NCI-H1417 treated with DMSO at 0.1 percent for 48 hours (cell line): ENCODE results near the gene PTH1R.

Experiments
- DNase-seq: peaks from one replicate; lab custom pipeline; 2025; lab: John Stamatoyannopoulos, UW

Gene PTH1R

GRCh38 chr3:46930945-46931403 is 53.5 kb downstream of the PTH1R start:
- DNase-seq, result no peak

DNA sequence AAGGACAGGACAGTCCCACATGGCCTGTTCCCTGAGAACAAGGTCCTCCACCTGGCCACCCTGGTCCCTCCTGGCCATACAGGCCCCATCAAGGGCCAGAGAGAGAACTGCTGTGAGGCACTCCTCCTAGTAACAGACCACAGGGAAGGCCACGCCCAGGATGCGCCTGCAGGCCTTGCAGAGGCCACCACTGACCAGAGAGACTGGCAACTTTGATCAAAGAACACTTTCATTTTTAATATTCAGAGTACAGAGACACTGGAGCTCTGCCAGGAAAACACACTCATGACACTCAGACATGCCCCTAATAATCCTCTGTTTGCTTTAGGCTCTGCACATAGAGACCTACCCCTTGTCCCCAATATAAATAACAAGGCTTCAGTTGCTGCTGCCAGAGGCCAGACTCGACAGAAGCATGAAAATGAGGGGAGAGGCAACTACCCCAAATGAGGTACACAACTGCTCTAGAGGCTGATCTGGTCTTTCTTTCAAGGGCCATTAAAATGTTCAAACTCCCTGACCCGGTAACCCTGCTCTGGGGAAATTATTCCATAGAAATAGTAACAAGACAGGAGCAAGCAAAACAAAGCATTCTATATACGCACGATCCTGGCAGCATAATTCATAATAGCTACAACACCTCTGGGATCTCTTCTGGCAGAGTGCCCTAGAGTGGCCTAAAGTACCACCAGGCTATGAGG is 54.3 kb downstream of the PTH1R start:
- DNase-seq, result no peak

GRCh38 chr3:46932455-46933225 is 55.1 kb downstream of the PTH1R start:
- DNase-seq, result no peak

GRCh38 chr3:46933261-46933660 is 55.7 kb downstream of the PTH1R start:
- no peak for DNase-seq

DNA sequence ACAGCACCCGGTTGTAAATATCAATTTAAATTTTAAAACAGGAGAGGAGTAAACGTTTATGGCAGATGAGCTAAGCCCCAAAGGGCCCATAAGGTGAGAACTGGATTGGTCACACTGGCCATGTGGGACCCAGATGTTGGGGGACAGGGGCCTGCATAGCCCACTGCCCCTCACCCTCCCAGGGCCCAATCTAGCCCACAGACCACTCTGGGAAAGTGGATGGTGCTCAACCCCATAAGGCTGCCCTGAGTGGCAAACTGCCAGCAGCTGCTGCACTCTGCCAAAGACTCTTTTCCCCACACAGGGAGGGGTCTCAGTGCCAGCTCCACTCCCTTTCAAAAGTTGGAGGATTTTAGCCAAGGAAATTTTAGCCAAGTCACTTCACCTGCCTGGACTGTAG is 56.6 kb downstream of the PTH1R start:
- DNase-seq, result no peak

DNA sequence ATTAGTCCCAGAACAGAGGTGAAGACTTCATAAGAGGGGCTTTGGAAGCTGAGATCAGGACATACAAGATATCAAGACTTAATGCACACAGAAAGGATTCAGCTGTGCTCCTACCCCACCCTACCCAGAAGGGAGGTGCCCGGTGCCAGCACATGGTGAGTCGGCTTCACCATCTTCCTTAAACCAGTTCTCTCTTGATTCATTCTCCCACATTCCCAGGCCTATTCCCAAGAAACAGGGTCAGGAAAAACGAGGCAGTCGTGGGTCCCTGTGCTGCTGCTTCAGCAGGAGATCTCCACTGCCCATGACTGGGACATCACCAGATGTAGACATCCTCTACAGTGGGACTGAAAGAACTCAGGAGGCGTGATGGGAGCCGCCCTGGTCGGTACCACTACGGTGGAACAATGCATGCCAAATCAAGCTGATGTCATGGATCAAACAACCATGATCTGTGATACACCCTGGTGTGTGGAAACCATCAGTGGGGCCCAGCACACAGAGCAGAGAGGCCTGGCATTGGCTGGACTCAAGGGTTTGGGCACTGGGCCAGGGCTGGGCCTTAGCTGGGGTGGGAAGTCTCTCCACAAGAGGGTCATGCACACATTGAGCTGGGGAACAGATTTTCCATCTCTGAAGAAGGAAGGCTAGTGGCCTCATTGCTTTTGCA is 57.1 kb downstream of the PTH1R start:
- DNase-seq, result no peak

- no peak for DNase-seq
These were observed 57.8 kb downstream of the PTH1R start for GRCh38 chr3:46935168-46935858.

- DNase-seq, result no peak
These were observed 58.6 kb downstream of the PTH1R start for GRCh38 chr3:46935989-46936558.

- DNase-seq, result no peak
These were observed 59.3 kb downstream of the PTH1R start for GRCh38 chr3:46936733-46937250.

DNA sequence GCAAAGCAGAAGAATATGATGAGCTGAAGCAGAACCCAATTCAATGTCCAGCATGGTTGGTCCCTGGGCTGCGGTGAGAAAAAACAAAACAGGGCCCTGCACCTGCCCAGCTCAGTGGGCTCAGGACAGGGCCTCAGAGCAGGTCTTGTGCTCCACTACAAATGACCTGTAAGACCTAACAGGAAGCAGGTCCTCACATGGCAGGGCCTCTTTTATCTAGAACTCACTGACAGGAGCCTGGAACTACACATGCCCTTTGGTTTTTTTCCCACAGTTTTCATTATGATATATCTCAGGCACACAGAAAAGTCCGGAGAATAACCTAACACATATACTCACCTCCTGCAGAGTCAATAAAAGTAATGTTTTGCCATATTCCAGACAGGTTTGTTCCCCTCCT is 60.6 kb downstream of the PTH1R start:
- DNase-seq, result no peak

GRCh38 chr3:46939578-46940445 is 62.3 kb downstream of the PTH1R start:
- no peak for DNase-seq

- no peak for DNase-seq
These were observed 64.6 kb downstream of the PTH1R start for GRCh38 chr3:46942076-46942475.

DNA sequence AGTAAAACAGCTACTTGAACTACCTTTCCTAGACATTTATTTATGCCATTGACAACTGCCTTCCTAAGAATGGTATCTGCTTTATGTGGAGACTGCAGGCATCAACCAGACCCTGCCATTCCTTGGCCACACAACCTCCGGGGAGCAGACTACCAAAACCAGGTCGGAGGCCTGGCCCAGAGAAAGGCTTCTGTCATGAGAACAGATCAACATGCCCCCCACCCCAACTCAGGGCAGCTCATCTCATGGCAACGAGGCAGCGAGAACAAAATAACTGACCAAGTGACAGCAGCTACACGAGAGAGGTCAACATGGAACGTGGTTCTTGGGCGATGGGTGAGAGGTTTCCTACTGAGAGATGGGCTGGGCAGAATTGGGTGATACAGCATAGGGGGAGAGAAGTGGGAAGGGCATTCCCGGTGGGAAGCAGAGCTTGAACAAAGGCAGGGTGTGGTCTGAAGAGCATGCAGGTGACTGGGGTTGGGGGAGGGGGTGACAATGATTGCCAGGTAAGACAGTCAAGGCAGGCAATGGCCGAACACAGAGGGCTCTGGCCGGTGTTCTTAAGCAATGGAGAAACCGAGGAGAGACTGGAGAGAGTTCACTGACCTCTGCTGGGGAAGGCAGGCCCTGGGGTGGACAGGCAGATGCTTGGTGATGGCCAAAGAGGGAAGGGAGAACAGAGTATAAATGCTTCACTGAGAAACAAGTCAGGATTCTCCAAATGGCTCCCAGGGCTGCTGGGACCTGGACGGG is 65.1 kb downstream of the PTH1R start:
- DNase-seq, result no peak

DNA sequence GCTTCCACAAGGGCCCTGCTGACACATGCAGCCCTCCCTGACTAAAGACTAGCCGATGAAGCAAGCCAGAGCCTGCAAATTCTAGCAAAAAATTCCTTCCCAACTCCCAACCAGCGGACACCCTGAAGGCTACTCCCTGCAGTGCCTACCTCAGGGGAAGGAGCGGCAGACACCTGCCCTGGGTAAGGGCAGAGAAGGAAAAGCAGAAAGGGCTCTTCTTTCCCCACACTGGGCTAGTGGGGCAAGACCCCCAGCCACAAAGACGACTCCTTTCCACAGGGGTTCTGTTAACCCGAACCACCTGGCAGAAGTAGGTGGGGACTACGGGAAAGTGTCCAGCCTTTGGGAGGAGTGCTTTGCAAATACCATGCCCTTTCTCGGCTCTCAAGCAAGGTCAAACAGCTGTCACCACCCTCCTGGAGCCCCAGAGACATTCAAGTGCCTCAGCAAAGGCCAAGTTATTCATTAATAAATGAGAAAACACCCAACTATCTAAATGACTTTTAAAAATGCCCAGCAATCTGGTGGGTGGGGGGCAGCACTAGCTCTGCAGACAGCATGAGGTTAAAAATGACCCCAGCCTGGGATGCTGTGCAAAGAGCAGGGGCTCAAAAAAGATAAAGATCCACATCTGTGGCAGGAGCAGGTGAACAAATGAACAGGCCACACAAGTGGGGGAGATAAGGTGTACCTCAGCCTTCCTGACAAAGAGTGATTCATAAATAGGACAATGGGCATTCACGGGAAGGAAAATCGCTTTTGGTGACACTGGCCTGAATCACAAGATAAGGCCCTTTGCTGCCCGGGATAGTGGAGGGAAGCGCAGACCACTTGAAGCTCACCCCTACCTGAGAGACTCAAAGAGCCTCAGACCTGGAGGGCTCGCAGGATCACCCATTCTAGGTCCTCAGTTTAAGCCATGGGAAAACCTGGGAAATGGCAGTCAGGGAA is 66.0 kb downstream of the PTH1R start:
- no peak for DNase-seq

- no peak for DNase-seq
These were observed 66.7 kb downstream of the PTH1R start for GRCh38 chr3:46944191-46944590.

- no peak for DNase-seq
These were observed 68.9 kb downstream of the PTH1R start for GRCh38 chr3:46946416-46946815.

DNA sequence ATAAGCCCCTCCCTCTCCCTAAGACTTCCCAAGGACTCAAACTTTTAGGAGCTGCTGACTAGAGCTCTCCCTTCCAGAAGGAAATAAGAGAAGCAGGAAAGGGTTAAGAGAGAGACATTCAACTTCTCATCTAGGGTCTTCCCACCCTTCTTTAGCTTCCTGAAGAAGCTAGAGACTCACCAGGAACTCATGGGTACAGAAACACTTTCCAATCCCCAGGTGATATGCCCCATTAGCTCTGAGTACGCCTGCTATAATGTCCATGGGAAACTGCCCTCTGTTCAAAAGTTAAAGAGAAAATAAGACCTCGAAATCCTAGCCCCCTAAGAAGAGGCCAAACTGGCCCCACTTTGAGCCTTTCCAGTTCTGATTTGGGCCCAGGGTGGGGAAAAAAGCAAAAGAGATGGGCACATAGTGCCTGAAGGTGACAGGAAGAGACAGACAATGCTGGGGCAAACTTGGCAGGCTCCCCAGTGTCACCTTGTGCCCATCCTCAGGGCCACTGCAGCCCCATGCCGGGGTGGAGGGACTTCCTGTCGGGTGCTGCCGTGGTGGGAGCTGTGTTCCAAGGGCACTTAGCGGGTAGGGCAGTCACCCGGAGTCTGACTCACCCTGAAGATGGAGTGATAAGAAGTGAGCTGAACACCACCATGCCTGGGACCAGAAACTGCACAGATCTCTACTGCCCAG is 69.5 kb downstream of the PTH1R start:
- DNase-seq, result no peak

GRCh38 chr3:46947546-46947901 is 70.0 kb downstream of the PTH1R start:
- no peak for DNase-seq
